H1 (cell line): ENCODE results near the gene GKN2. TPM values are rescaled to one million over a fixed set of nuclear protein-coding genes. Genes with fewer than 3 reads are reported as not detected.

Experiments
- CTCF ChIA-PET: fragments of 300-600 bp; sonication (Branson Sonifier 250); formaldehyde crosslinking; loops from one replicate; lab custom pipeline; 2021; ENCODE audit not compliant: partially characterized antibody; lab: Charles Lee
- POLR2A ChIA-PET: fragments of 300-600 bp; sonication (Branson Sonifier 250); formaldehyde crosslinking; loops from one replicate; lab custom pipeline; 2021; ENCODE audit warnings: inconsistent platforms; ENCODE audit not compliant: partially characterized antibody; lab: Charles Lee
- DNase-seq, 2 experiments: peaks; one replicate each; pipeline versions ENCODE4 v3.0.0 to v3.0.0-alpha.2; 2010 to 2022; ENCODE audit warnings: low spot score in 2 of 2, low read depth in 1 of 2, mixed read lengths in 1 of 2
- FAIRE-seq: peaks from 2 replicates; lab custom pipeline; 2011; peaks lifted over from hg19 to GRCh38; lab: Jason Lieb, UNC
- H2AFZ ChIP-seq: 2 replicates; pipeline ENCODE4 v1.8.1; 2012; ENCODE audit warnings: low read length, inconsistent platforms
- H2AK5ac ChIP-seq: 2 replicates; pipeline ENCODE4 v1.6.1; 2013; ENCODE audit warnings: low read depth, low read length
- H2BK120ac ChIP-seq: replicated peaks from 2 replicates; pipeline ENCODE3; 2013; ENCODE audit warnings: low read depth, low read length, inconsistent platforms
- H2BK12ac ChIP-seq: 2 replicates; pipeline ENCODE4 v1.6.1; 2013; ENCODE audit warnings: low read depth, low read length
- H2BK15ac ChIP-seq: 2 replicates; pipeline ENCODE4 v1.6.1; 2013; ENCODE audit warnings: low read length
- H2BK20ac ChIP-seq: 2 replicates; pipeline ENCODE4 v1.6.1; 2013; ENCODE audit warnings: low read length
- H2BK5ac ChIP-seq: 2 replicates; pipeline ENCODE4 v1.6.1; 2013; ENCODE audit warnings: low read depth, low read length
- H3K14ac ChIP-seq: 2 replicates; pipeline ENCODE4 v1.6.1; 2013; ENCODE audit warnings: inconsistent platforms; ENCODE audit not compliant: insufficient read length
- H3K18ac ChIP-seq: 2 replicates; pipeline ENCODE4 v1.6.1; 2013; ENCODE audit warnings: low read length; ENCODE audit errors: extremely low read depth
- H3K23ac ChIP-seq: 2 replicates; pipeline ENCODE4 v1.6.1; 2013; ENCODE audit warnings: inconsistent platforms; ENCODE audit not compliant: insufficient read length
- H3K23me2 ChIP-seq: 2 replicates; pipeline ENCODE4 v1.6.1; 2013; ENCODE audit warnings: low read depth, low read length
- H3K27ac ChIP-seq: 2 replicates; pipeline ENCODE4 v1.6.1; 2011; ENCODE audit warnings: low read depth, low read length, inconsistent platforms
- H3K27me3 ChIP-seq, 4 experiments: replicated peaks in 1 of 4; 1 replicate in 1 of 4; 2 replicates in 3 of 4; pipeline versions ENCODE4 v1.6.1 to v1.8.1; 2011 to 2013; ENCODE audit warnings: low read length in 3 of 4, mild to moderate bottlenecking in 3 of 4, inconsistent platforms in 2 of 4, mixed read lengths in 2 of 4, moderate library complexity in 1 of 4; ENCODE audit not compliant: control insufficient read depth in 3 of 4, insufficient read depth in 3 of 4; ENCODE audit errors: extremely low read depth in 1 of 4
- H3K36me3 ChIP-seq, 4 experiments: 2 replicates each; pipeline versions ENCODE4 v1.6.1 to v1.8.1; 2011 to 2013; ENCODE audit warnings: mild to moderate bottlenecking in 4 of 4, low read length in 3 of 4, moderate library complexity in 2 of 4, control low read depth in 1 of 4, inconsistent platforms in 1 of 4; ENCODE audit not compliant: insufficient read depth in 4 of 4, control insufficient read depth in 2 of 4
- H3K4ac ChIP-seq: replicated peaks from 2 replicates; pipeline ENCODE3; 2013; ENCODE audit warnings: low read length, low read depth, mixed read lengths, inconsistent platforms; ENCODE audit not compliant: insufficient read length
- H3K4me1 ChIP-seq, 4 experiments: replicated peaks in 1 of 4; 1 replicate in 1 of 4; 2 replicates in 3 of 4; pipeline versions ENCODE4 v1.6.1 to v1.8.1; 2011 to 2013; ENCODE audit warnings: low read length in 3 of 4, inconsistent platforms in 2 of 4, mixed read lengths in 1 of 4; ENCODE audit not compliant: insufficient read depth in 4 of 4, control insufficient read depth in 3 of 4
- H3K4me2 ChIP-seq, 2 experiments: 2 replicates each; pipeline versions ENCODE4 v1.6.1 to v1.8.1; 2011 to 2013; ENCODE audit warnings: low read depth in 2 of 2, low read length in 2 of 2, control low read depth in 1 of 2, inconsistent platforms in 1 of 2, mild to moderate bottlenecking in 1 of 2; ENCODE audit not compliant: insufficient read depth in 1 of 2
- H3K4me3 ChIP-seq, 4 experiments: fragments of 200-600, 300-600 bp in 1 of 4; sonication (generic), shearing (Covaris generic), sonication (Bioruptor Twin) in 1 of 4; 2 replicates each; pipeline versions ENCODE4 v1.5.1 to v1.8.1; 2011 to 2016; ENCODE audit warnings: low read length in 4 of 4, low read depth in 3 of 4, control low read depth in 2 of 4, inconsistent platforms in 2 of 4, mild to moderate bottlenecking in 2 of 4, mixed read lengths in 1 of 4, moderate library complexity in 1 of 4; ENCODE audit not compliant: insufficient read depth in 2 of 4; ENCODE audit errors: extremely low read depth in 1 of 4
- H3K56ac ChIP-seq: replicated peaks from 2 replicates; pipeline ENCODE3; 2013; ENCODE audit warnings: low read depth, mild to moderate bottlenecking, mixed read lengths, low read length, inconsistent platforms; ENCODE audit not compliant: insufficient read length
- H3K79me1 ChIP-seq: 2 replicates; pipeline ENCODE4 v1.6.1; 2013; ENCODE audit warnings: low read depth, low read length, control low read depth
- H3K79me2 ChIP-seq, 2 experiments: 2 replicates each; pipeline versions ENCODE4 v1.6.1 to v1.8.1; 2012 to 2013; ENCODE audit warnings: low read length in 2 of 2, mild to moderate bottlenecking in 2 of 2, inconsistent platforms in 1 of 2; ENCODE audit not compliant: insufficient read depth in 2 of 2, control insufficient read depth in 1 of 2
- H3K9ac ChIP-seq, 4 experiments: replicated peaks in 1 of 4; 1 replicate in 1 of 4; 2 replicates in 3 of 4; pipeline versions ENCODE4 v1.6.1 to v1.8.1; 2011 to 2013; ENCODE audit warnings: low read depth in 3 of 4, low read length in 3 of 4, control low read depth in 2 of 4, mild to moderate bottlenecking in 2 of 4, moderate library complexity in 2 of 4, inconsistent platforms in 1 of 4; ENCODE audit errors: extremely low read depth in 1 of 4
- H3K9me3 ChIP-seq, 2 experiments: 2 replicates each; pipeline versions ENCODE4 v1.6.1 to v1.8.1; 2012 to 2013; ENCODE audit warnings: mild to moderate bottlenecking in 2 of 2, moderate library complexity in 2 of 2, control low read depth in 1 of 2, inconsistent platforms in 1 of 2, low read depth in 1 of 2, low read length in 1 of 2, mixed read lengths in 1 of 2; ENCODE audit not compliant: insufficient read depth in 2 of 2
- H4K20me1 ChIP-seq, 2 experiments: replicated peaks in 1 of 2; 2 replicates each; pipeline versions ENCODE3 to v1.8.1; 2011 to 2013; ENCODE audit warnings: inconsistent platforms in 2 of 2, low read length in 2 of 2, mild to moderate bottlenecking in 1 of 2; ENCODE audit not compliant: insufficient read depth in 2 of 2, control insufficient read depth in 1 of 2
- H4K5ac ChIP-seq: 2 replicates; pipeline ENCODE4 v1.6.1; 2013; ENCODE audit warnings: low read length, low read depth, mixed read lengths, inconsistent platforms; ENCODE audit not compliant: insufficient read length
- H4K8ac ChIP-seq: 2 replicates; pipeline ENCODE4 v1.8.0; 2013; ENCODE audit warnings: mild to moderate bottlenecking, moderate library complexity, low read length, inconsistent platforms; ENCODE audit not compliant: insufficient read depth; ENCODE audit errors: extremely low read depth
- H4K91ac ChIP-seq: replicated peaks from 2 replicates; pipeline ENCODE3; 2013; ENCODE audit warnings: low read length, mixed read lengths, inconsistent platforms; ENCODE audit not compliant: insufficient read length
- BCL11A ChIP-seq, 2 experiments: IDR thresholded peaks; one replicate each; pipeline ENCODE4 v1.6.1; 2011; ENCODE audit warnings: low read depth in 2 of 2, low read length in 2 of 2, mild to moderate bottlenecking in 2 of 2
- CEBPB ChIP-seq: IDR thresholded peaks from 2 replicates; pipeline ENCODE4 v1.6.1; 2012; ENCODE audit warnings: low read depth, low read length
- CHD2 ChIP-seq: IDR thresholded peaks from 2 replicates; pipeline ENCODE4 v1.6.1; 2012; ENCODE audit warnings: low read length, improper control_type of control experiment
- CTBP2 ChIP-seq: IDR thresholded peaks from 2 replicates; pipeline ENCODE4 v1.7.0; 2011; ENCODE audit warnings: borderline replicate concordance, mild to moderate bottlenecking, moderate library complexity, mixed read lengths, low read length; ENCODE audit not compliant: insufficient read depth, insufficient read length
- E2F6 ChIP-seq: IDR thresholded peaks from 2 replicates; pipeline ENCODE4 v1.6.1; 2012; ENCODE audit warnings: inconsistent platforms
- GTF2F1 ChIP-seq: IDR thresholded peaks from 2 replicates; pipeline ENCODE4 v1.6.1; 2012; ENCODE audit warnings: low read depth, low read length, improper control_type of control experiment, borderline replicate concordance
- HDAC6 ChIP-seq: IDR thresholded peaks from one replicate; pipeline ENCODE4 v1.7.1; 2012; ENCODE audit warnings: low read depth, mild to moderate bottlenecking, inconsistent platforms, low read length, moderate library complexity
- JUND ChIP-seq: IDR thresholded peaks from 2 replicates; pipeline ENCODE4 v1.6.1; 2011; ENCODE audit warnings: mild to moderate bottlenecking, improper control_type of control experiment, low read length
- KDM1A ChIP-seq: fragments of 200-600, 300-600 bp; sonication (generic); IDR thresholded peaks from 2 replicates; pipeline ENCODE4 v1.7.1; 2016; ENCODE audit warnings: mild to moderate bottlenecking, low read length, borderline replicate concordance
- MAX ChIP-seq: IDR thresholded peaks from 2 replicates; pipeline ENCODE4 v1.6.1; 2012; ENCODE audit warnings: inconsistent platforms
- RBBP5 ChIP-seq: IDR thresholded peaks from 2 replicates; pipeline ENCODE4 v1.7.1; 2012; ENCODE audit warnings: low read depth, mild to moderate bottlenecking, inconsistent platforms, low read length, moderate library complexity, borderline replicate concordance
- TAF7 ChIP-seq: optimal IDR thresholded peaks from 2 replicates; pipeline ENCODE3; 2011; ENCODE audit warnings: low read depth, mild to moderate bottlenecking, inconsistent platforms, low read length, moderate library complexity, borderline replicate concordance
- TCF12 ChIP-seq: IDR thresholded peaks from 2 replicates; pipeline ENCODE4 v1.6.1; 2011; ENCODE audit warnings: low read depth, mild to moderate bottlenecking, low read length
- WGBS, 2 experiments: shearing (Covaris generic) in 1 of 2; methylation state at CpG; one replicate each; pipeline versions ENCODE4 v1.1.6 to v1.1.7; 2013 to 2015; ENCODE audit warnings: low lambda C conversion rate in 2 of 2, mixed read lengths in 2 of 2, inconsistent platforms in 1 of 2, low coverage in 1 of 2, missing lambda C conversion rate in 1 of 2; ENCODE audit not compliant: insufficient replicate concordance in 2 of 2, insufficient coverage in 1 of 2, insufficient read length in 1 of 2; ENCODE audit errors: extremely low coverage in 1 of 2, missing lambda C conversion rate in 1 of 2; 5-methylcytosine and 5-hydroxymethylcytosine counted together
- polyA plus RNA-seq, 7 experiments: library from polyadenylated mRNA; depleted of rRNA in 3 of 7; stranded (reverse) in 5 of 7; unstranded in 2 of 7; fragments of >200 nt in 5 of 7; fragments of 200-250 nt in 2 of 7; gene quantifications; 1 replicate in 5 of 7; 2 replicates in 1 of 7; 4 replicates in 1 of 7; pipeline versions ENCODE4 v1.2.1 to v1.2.3, GENCODE V29; 2011 to 2013; ENCODE audit warnings: missing spikeins in 2 of 7, mixed read lengths in 2 of 7
- total RNA-seq: library from RNA; stranded (reverse); fragmentation: NEBNext Ultra II Directional; extraction: Animal tissue kit (Norgen Biotek cat#: 25700); gene quantifications from 2 replicates; pipeline ENCODE4 v1.2.1, GENCODE V29; 2021

The GKN2 gene
- total and polyA plus RNA-seq, 2 of the 8 experiments (the other 6 are each of a cell fraction or from before 2014, with no cell fraction given) = not detected

GRCh38 chr2:68968221-68968620, 15.5 kb upstream of the GKN2 start:
- ChIA-PET POLR2A (no interaction called here), CTCF (interaction anchor here (1.3 kb wide), 1 partner anchor 24 kb away, joined by 4 read pairs; no protein-coding TSS in a partner anchor)
- no peak overlapping the region for H3K18ac ChIP-seq
- H2BK15ac ChIP-seq = no peak overlapping the region
- no peak overlapping the region for H3K4me3 ChIP-seq
- TF ChIP-seq HDAC6 (no peak), TCF12 (no peak), TAF7 (no peak), CEBPB (no peak), RBBP5 (no peak), CHD2 (no peak), MAX (no peak), KDM1A (no peak), E2F6 (no peak), CTBP2 (no peak), JUND (no peak), BCL11A (IDR thresholded peaks at IDR 0.05; ENCODE audit: low read depth in 2 of 2, low read length in 2 of 2) (no peak), GTF2F1 (no peak)
- no peak overlapping the region for H3K56ac ChIP-seq
- no peaks in the 10 kb centered on the region for H3K4me1 ChIP-seq
- H3K4me2 ChIP-seq = no peak overlapping the region
- H3K4ac ChIP-seq = no peak overlapping the region
- DNase-seq = no peak
- H4K5ac ChIP-seq = no peak overlapping the region
- H2BK120ac ChIP-seq = no peak overlapping the region
- no peak overlapping the region for H2BK20ac ChIP-seq
- no peak overlapping the region for H3K14ac ChIP-seq
- no peaks in the 10 kb centered on the region for H4K20me1 ChIP-seq
- H4K8ac ChIP-seq = no peak overlapping the region
- no peaks in the 10 kb centered on the region for H3K36me3 ChIP-seq
- H3K23ac ChIP-seq = no peak overlapping the region
- H3K27ac ChIP-seq = no peak overlapping the region
- H3K27me3 ChIP-seq = no peaks in the 10 kb centered on the region
- no peak overlapping the region for H2AK5ac ChIP-seq
- no peak overlapping the region for H2BK12ac ChIP-seq
- H3K9me3 ChIP-seq = no peaks in the 10 kb centered on the region
- no peak for FAIRE-seq
- H3K9ac ChIP-seq = no peak overlapping the region
- no peak overlapping the region for H4K91ac ChIP-seq
- H2BK5ac ChIP-seq = no peak overlapping the region
- no peak overlapping the region for H2AFZ ChIP-seq
- WGBS, 2 experiments = 85% methylated on average over 1 of the region's 1 CpG; no CpG with 5 or more reads in 1 of the 2 experiments
- no peaks in the 10 kb centered on the region for H3K79me2 ChIP-seq
- H3K23me2 ChIP-seq = no peaks in the 10 kb centered on the region
- no peaks in the 10 kb centered on the region for H3K79me1 ChIP-seq
